CD4-positive, alpha-beta T cell (primary cell): ENCODE results near the gene GRK5. TPM values are rescaled to one million over a fixed set of nuclear protein-coding genes. Genes with fewer than 3 reads are reported as not detected.
"Not testable (repeated sequence)": the region's sequence is repeated elsewhere in the genome, so short reads cannot be mapped to it uniquely, and the experiment has no call there.

Experiments
- ATAC-seq: fragments of 200-7000 bp; cut with Tn5 transposase; one replicate; pipeline ENCODE4 v1.10.0; 2022; ENCODE audit warnings: mild to moderate bottlenecking; ENCODE audit not compliant: poor library complexity
- CTCF ChIA-PET: fragments of 350-600 bp; sonication (Branson Sonifier 250); formaldehyde crosslinking; loops from one replicate; lab custom pipeline; 2021; ENCODE audit warnings: antibody characterized with exemption, inconsistent platforms; lab: Charles Lee
- POLR2A ChIA-PET: fragments of 350-600 bp; sonication (Branson Sonifier 250); formaldehyde crosslinking; loops from one replicate; lab custom pipeline; 2021; ENCODE audit warnings: antibody characterized with exemption, inconsistent platforms; lab: Charles Lee
- DNase-seq, 14 experiments: peaks; one replicate each; pipeline ENCODE4 v3.0.0-alpha.2; 2013 to 2020; ENCODE audit warnings: mixed read lengths in 2 of 14
- H3K27ac ChIP-seq, 2 donors: one replicate each; pipeline versions ENCODE4 v1.5.1 to v1.7.0; 2013; ENCODE audit warnings: low read length in 2 of 2, low read depth in 1 of 2, mild to moderate bottlenecking in 1 of 2
- H3K27me3 ChIP-seq, 2 experiments: 1 replicate in 1 of 2; 2 replicates in 1 of 2; pipeline versions ENCODE4 v1.6.1 to v1.7.0; 2013; ENCODE audit warnings: low read length in 2 of 2, control low read depth in 1 of 2, mild to moderate bottlenecking in 1 of 2, moderate library complexity in 1 of 2; ENCODE audit not compliant: insufficient read depth in 2 of 2, control insufficient read depth in 1 of 2
- H3K36me3 ChIP-seq: one replicate; pipeline ENCODE4 v1.6.1; 2013; ENCODE audit warnings: low read length, control low read depth; ENCODE audit not compliant: insufficient read depth
- H3K4me1 ChIP-seq: one replicate; pipeline ENCODE4 v1.6.1; 2013; ENCODE audit warnings: low read length, control low read depth; ENCODE audit not compliant: insufficient read depth
- H3K4me3 ChIP-seq: one replicate; pipeline ENCODE4 v1.5.1; 2013; ENCODE audit warnings: mild to moderate bottlenecking, low read length, moderate library complexity
- H3K9me3 ChIP-seq, 2 experiments: 1 replicate in 1 of 2; 2 replicates in 1 of 2; pipeline versions ENCODE4 v1.6.1 to v1.7.0; 2013; ENCODE audit warnings: low read length in 2 of 2, mild to moderate bottlenecking in 2 of 2, control low read depth in 1 of 2, moderate library complexity in 1 of 2; ENCODE audit not compliant: control insufficient read depth in 1 of 2, insufficient read depth in 1 of 2
- H3K27ac Mint-ChIP-seq: one replicate; pipeline ENCODE4 v1.8.0; 2020; ENCODE audit warnings: mixed read lengths
- H3K27me3 Mint-ChIP-seq: one replicate; pipeline ENCODE4 v1.8.0; 2021; ENCODE audit warnings: mixed read lengths
- H3K36me3 Mint-ChIP-seq: one replicate; pipeline ENCODE4 v1.8.0; 2021; ENCODE audit warnings: low read depth, mixed read lengths
- H3K4me1 Mint-ChIP-seq: one replicate; pipeline ENCODE4 v1.8.0; 2021; ENCODE audit warnings: low read depth, mixed read lengths
- H3K4me3 Mint-ChIP-seq: one replicate; pipeline ENCODE4 v1.8.0; 2020; ENCODE audit warnings: mild to moderate bottlenecking, mixed read lengths
- H3K9me3 Mint-ChIP-seq: one replicate; pipeline ENCODE4 v1.8.0; 2020; ENCODE audit warnings: mixed read lengths
- intact Hi-C, 2 experiments: fragments of 100-400 bp; cut with DNase I in 1 of 2; cut with micrococcal nuclease in 1 of 2; formaldehyde crosslinking; loops; one replicate each; pipeline versions ENCODE4 v1.15.1 to v1.9.0; 2023 to 2025; cut with DNase I, micrococcal nuclease
- total RNA-seq, 174 experiments: library from RNA in 2 of 174; stranded (reverse) in 2 of 174; gene quantifications; one replicate each; pipeline ENCODE4 v1.2.3 and lab custom pipeline; 2021 to 2026
- TF ChIP-seq, protein P1 (sequence below): fragments of 200-600 bp; IDR thresholded peaks from one replicate; pipeline ENCODE4 v1.8.0; 2022; ENCODE audit warnings: antibody characterized with exemption, mild to moderate bottlenecking

The GRK5 gene
- total RNA-seq, 2 experiments from 2014 or later = 19.2 to 20.8 TPM

DNA sequence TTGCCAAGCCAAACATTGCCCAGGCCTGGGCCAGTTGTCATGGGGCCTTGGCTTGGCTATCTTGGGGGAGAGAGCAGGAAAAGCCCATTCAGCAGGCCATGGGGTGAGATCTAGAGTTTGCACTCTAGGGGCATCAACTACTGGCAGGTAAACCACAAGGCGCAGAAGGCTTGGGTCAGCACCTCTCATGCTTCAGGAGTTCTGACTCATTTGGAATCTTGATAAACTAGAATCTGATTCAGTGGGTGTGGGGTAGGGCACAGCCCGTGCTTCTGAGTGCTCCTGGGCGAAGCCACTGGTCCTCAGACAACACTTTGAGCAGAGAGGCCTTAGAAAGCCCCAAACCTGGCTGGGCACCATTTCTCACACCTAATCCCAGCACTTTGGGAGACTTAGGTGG is 254.0 kb downstream of the GRK5 start:
- H3K36me3 Mint-ChIP-seq = no peaks in the 10 kb centered on the region
- Histone ChIP-seq H3K27ac (no peak overlapping the region), H3K36me3 (peaks cover 2% of the 10 kb centered on the region), H3K9me3 (peaks cover 0 to 3% of the 10 kb centered on the region in 2 experiments), H3K27me3 (no peaks in the 10 kb centered on the region), H3K4me3 (no peak overlapping the region), H3K4me1 (peaks cover 10% of the 10 kb centered on the region)
- DNase-seq (no peak), ATAC-seq (no peak)
- no peaks in the 10 kb centered on the region for H3K27me3 Mint-ChIP-seq
- TF ChIP-seq, protein P1, sequence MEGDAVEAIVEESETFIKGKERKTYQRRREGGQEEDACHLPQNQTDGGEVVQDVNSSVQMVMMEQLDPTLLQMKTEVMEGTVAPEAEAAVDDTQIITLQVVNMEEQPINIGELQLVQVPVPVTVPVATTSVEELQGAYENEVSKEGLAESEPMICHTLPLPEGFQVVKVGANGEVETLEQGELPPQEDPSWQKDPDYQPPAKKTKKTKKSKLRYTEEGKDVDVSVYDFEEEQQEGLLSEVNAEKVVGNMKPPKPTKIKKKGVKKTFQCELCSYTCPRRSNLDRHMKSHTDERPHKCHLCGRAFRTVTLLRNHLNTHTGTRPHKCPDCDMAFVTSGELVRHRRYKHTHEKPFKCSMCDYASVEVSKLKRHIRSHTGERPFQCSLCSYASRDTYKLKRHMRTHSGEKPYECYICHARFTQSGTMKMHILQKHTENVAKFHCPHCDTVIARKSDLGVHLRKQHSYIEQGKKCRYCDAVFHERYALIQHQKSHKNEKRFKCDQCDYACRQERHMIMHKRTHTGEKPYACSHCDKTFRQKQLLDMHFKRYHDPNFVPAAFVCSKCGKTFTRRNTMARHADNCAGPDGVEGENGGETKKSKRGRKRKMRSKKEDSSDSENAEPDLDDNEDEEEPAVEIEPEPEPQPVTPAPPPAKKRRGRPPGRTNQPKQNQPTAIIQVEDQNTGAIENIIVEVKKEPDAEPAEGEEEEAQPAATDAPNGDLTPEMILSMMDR = no peak
- no peaks in the 10 kb centered on the region for H3K9me3 Mint-ChIP-seq
- no peak overlapping the region for H3K4me3 Mint-ChIP-seq
- POLR2A ChIA-PET = no interaction called here
- H3K27ac Mint-ChIP-seq = no peak overlapping the region
- no peaks in the 10 kb centered on the region for H3K4me1 Mint-ChIP-seq
- intact Hi-C loops = no loop called here
- CTCF ChIA-PET = no interaction called here

DNA sequence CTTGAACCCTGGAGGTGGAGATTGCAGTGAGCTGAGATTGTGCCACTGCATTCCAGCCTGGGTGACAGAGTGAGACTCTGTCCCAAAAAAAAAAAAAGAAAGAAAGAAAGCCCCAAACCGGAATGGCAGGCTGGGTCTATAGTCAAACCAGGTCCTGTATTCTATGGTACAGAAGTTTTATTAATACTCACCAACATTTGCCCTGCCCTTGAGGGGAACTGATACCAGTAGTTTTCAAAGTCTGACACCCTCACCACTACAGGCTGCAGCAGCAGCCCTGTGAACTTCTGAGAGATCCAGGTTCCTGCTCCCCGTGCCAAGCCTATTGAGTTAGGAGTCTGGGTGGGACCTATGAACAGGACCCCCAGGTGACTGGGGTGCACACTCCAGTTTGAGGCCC is 254.6 kb downstream of the GRK5 start:
- ChIA-PET POLR2A (no interaction called here), CTCF (no interaction called here)
- intact Hi-C loops = no loop called here
- peaks cover 0 to 3% of the 10 kb centered on the region in 2 experiments for H3K9me3 ChIP-seq
- no peak overlapping the region for H3K4me3 ChIP-seq
- Mint-ChIP-seq H3K36me3 (no peaks in the 10 kb centered on the region), H3K4me1 (no peaks in the 10 kb centered on the region), H3K27me3 (no peaks in the 10 kb centered on the region), H3K4me3 (no peak overlapping the region), H3K9me3 (no peaks in the 10 kb centered on the region), H3K27ac (no peak overlapping the region)
- peaks cover 15% of the 10 kb centered on the region for H3K4me1 ChIP-seq
- DNase-seq (no peak), ATAC-seq (no peak)
- no peaks in the 10 kb centered on the region for H3K27me3 ChIP-seq
- H3K36me3 ChIP-seq = peaks cover 2% of the 10 kb centered on the region
- H3K27ac ChIP-seq = no peak overlapping the region
- TF ChIP-seq, protein P1 = no peak

DNA sequence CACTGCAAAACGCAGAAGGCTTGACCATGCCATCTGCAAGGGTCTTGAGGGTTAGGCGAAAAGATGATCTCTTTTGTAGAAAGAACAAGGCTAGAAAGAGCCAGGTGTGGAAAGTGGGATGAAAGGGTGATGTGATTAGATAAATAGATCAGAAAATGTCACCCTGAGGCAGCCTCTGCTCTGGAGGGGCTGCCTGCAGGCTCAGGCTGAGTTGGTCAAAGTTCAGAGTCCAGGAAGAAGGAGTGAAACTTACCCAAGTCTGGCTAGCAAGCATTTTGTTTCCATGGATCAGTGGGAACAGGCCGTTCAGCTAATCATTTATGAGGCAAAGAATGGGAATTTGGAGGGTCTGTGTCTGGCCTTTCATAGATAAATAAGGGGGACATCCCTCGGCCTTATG is 255.4 kb downstream of the GRK5 start:
- Histone ChIP-seq H3K27me3 (no peaks in the 10 kb centered on the region), H3K36me3 (peaks cover 2% of the 10 kb centered on the region), H3K27ac (no peak overlapping the region), H3K4me3 (no peak overlapping the region), H3K4me1 (peaks cover 17% of the 10 kb centered on the region), H3K9me3 (peaks cover 0 to 3% of the 10 kb centered on the region in 2 experiments)
- H3K4me3 Mint-ChIP-seq = no peak overlapping the region
- no peaks in the 10 kb centered on the region for H3K4me1 Mint-ChIP-seq
- intact Hi-C loops = no loop called here
- no peaks in the 10 kb centered on the region for H3K36me3 Mint-ChIP-seq
- ChIA-PET POLR2A (no interaction called here), CTCF (no interaction called here)
- no peak overlapping the region for H3K27ac Mint-ChIP-seq
- DNase-seq (no peak), ATAC-seq (no peak)
- no peaks in the 10 kb centered on the region for H3K27me3 Mint-ChIP-seq
- TF ChIP-seq, protein P1 = no peak
- no peaks in the 10 kb centered on the region for H3K9me3 Mint-ChIP-seq

DNA sequence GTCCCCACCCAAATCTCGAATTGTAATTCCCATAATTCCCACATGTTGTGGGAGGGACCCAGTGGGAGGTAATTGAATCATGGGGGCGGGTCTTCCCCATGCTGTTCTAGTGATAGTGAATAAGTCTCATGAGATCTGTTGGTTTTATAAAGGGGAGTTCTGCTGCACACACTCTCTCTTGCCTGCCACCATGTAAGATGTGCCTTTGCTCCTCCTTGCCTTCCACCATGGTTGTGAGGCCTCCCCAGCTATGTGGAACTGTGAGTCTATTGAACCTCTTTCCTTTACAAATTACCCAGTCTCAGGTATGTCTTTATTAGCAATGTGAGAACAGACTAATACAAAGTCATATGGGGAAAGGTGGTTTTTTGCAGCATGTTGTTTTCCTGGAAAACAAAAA is 255.8 kb downstream of the GRK5 start:
- H3K27me3 Mint-ChIP-seq, H3K9me3 ChIP-seq, ATAC-seq, CTCF ChIA-PET, intact Hi-C loops, H3K27ac ChIP-seq, H3K27me3 ChIP-seq, H3K9me3 Mint-ChIP-seq, H3K4me3 Mint-ChIP-seq, DNase-seq, H3K36me3 Mint-ChIP-seq, H3K4me3 ChIP-seq, POLR2A ChIA-PET, H3K4me1 Mint-ChIP-seq, H3K36me3 ChIP-seq, H3K27ac Mint-ChIP-seq: not testable (repeated sequence)
- H3K4me1 ChIP-seq = peaks cover 17% of the 10 kb centered on the region
